Measurements from ENCODE around the gene ABLIM1. TPM values are rescaled to one million over a fixed set of nuclear protein-coding genes. Genes with fewer than 3 reads are reported as not detected.

Gene ABLIM1
- total RNA-seq, 2 donors from 2014 or later: 141 to 184 TPM

DNA sequence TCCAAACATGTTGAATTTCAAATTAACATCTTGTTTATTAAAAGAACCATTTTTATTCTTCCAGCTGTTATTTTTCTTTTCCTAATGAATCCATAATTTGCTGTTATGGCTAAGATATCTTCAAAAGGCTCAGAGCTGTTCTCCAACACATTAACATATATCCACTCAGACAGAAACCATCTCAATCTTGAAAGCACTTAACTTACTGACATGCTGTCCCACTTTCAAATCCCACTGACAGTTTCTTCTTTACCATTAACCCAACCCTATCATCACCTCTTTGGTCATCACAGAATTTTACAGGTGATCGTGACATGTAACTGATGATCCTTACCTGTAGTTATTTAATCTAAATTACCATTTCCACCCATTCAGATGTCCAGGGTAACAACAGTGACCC, 178.2 kb downstream of the ABLIM1 start:
- no peaks in the 10 kb centered on the region for H3K27me3 Mint-ChIP-seq
- peaks cover 6% of the 10 kb centered on the region for H3K36me3 Mint-ChIP-seq (ENCODE audit: low read depth)
- ATAC-seq (no peak), DNase-seq (no peak)
- peak overlapping the region; percentile 88 for H3K27ac Mint-ChIP-seq
- no peak overlapping the region for H3K4me3 Mint-ChIP-seq
- peaks cover 33% of the 10 kb centered on the region for H3K4me1 Mint-ChIP-seq
- no peaks in the 10 kb centered on the region for H3K9me3 ChIP-seq (ENCODE audit: control insufficient read depth, low read length, poor library complexity, severe bottlenecking)

DNA sequence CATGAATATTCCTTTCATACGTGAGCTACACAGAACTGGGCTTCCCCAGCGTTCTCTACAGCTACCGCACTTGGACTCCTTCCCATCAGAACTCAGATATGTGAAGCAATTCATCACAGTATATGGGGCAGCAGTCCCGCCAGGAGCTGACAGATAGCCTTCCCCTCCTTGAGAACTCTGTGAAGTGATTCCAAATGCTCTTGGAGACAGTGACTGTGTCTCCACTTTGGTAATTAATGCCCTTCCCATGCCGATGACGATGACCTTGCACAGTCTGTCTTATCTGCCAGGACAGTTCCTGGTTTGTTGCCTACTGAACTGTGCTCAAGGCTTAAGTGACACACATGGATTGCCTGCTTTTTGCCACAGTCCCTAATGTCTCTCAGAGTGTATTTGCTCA, 178.8 kb downstream of the ABLIM1 start:
- no peak for ATAC-seq
- H3K27me3 Mint-ChIP-seq: no peaks in the 10 kb centered on the region
- peak overlapping the region; percentile 88 for H3K27ac Mint-ChIP-seq
- H3K9me3 ChIP-seq (ENCODE audit: control insufficient read depth, low read length, poor library complexity, severe bottlenecking): no peaks in the 10 kb centered on the region
- H3K4me1 Mint-ChIP-seq: peaks cover 31% of the 10 kb centered on the region
- DNase-seq: no peak
- no peak overlapping the region for H3K4me3 Mint-ChIP-seq
- H3K36me3 Mint-ChIP-seq (ENCODE audit: low read depth): peaks cover 6% of the 10 kb centered on the region

DNA sequence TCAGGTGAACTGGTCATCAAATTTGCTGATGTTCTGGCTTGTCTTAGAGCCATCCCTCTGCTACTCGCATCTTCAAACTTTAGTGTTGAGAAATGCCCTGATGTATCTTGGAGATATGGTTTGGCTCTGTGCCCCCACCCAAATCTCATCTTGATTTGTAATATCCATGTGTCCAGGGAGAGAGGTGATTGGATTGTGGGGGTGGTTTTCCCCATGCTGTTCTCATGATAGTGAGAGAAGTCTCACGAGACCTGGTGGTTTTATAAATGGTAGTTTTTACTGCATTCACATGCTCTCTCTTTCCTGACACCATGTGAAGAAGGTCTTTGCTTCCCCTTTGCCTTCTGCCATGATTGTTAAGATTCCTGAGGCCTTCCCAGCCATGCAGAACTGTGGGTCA, 179.8 kb downstream of the ABLIM1 start:
- DNase-seq (no peak), ATAC-seq (no peak)
- Mint-ChIP-seq H3K36me3 (ENCODE audit: low read depth) (peaks cover 6% of the 10 kb centered on the region), H3K27ac (no peak overlapping the region), H3K4me3 (no peak overlapping the region), H3K27me3 (no peaks in the 10 kb centered on the region), H3K4me1 (peaks cover 30% of the 10 kb centered on the region)
- no peaks in the 10 kb centered on the region for H3K9me3 ChIP-seq (ENCODE audit: control insufficient read depth, low read length, poor library complexity, severe bottlenecking)

DNA sequence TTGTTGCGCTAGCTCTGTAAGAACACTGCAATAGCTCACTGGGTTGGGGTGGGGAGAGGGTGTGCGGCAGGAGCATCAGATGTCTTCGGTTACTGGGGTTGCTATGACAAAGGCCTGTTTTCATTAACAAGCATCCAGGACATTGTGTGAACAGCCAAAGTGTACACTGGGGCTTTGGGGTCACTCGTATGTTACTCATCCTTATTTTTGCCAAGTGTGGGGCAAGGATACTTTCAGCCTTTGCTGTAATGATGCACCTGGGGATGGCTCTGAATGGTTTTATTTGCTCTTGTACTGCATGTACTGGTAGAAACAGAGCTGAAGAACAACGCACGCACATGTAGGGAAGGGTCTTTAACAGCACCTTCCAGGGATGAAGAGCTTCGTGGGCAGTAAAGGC, 180.8 kb downstream of the ABLIM1 start:
- H3K4me3 Mint-ChIP-seq: no peak overlapping the region
- H3K27ac Mint-ChIP-seq: peak overlapping the region; percentile 39
- peaks cover 6% of the 10 kb centered on the region for H3K36me3 Mint-ChIP-seq (ENCODE audit: low read depth)
- H3K4me1 Mint-ChIP-seq: peaks cover 30% of the 10 kb centered on the region
- ATAC-seq (no peak), DNase-seq (no peak)
- H3K27me3 Mint-ChIP-seq: no peaks in the 10 kb centered on the region
- no peaks in the 10 kb centered on the region for H3K9me3 ChIP-seq (ENCODE audit: control insufficient read depth, low read length, poor library complexity, severe bottlenecking)

DNA sequence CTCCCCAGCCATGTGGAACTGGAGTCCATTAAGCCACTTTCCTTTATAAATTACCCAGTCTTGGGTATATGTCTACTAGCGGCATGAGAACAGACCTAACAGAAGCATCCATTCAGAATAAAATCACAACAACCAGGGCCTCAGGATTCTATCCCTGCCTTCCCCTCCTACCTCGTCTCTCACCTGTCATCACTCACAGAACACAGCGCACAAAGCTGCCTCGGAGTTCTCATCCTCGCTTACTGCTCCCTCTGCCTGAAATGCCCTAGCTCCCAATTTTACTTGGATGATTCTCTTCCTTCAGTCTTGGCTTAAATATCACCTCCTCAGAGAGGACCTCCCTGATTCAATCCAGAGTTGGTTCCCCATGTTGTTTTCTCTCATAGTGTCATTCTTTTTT, 183.1 kb downstream of the ABLIM1 start:
- no peaks in the 10 kb centered on the region for H3K9me3 ChIP-seq (ENCODE audit: control insufficient read depth, low read length, poor library complexity, severe bottlenecking)
- H3K27me3 Mint-ChIP-seq: no peaks in the 10 kb centered on the region
- H3K4me1 Mint-ChIP-seq: peaks cover 23% of the 10 kb centered on the region
- peak overlapping the region; percentile 91 for H3K27ac Mint-ChIP-seq
- ATAC-seq (no peak), DNase-seq (no peak)
- H3K4me3 Mint-ChIP-seq: peak overlapping the region; percentile 36
- H3K36me3 Mint-ChIP-seq (ENCODE audit: low read depth): peaks cover 8% of the 10 kb centered on the region

DNA sequence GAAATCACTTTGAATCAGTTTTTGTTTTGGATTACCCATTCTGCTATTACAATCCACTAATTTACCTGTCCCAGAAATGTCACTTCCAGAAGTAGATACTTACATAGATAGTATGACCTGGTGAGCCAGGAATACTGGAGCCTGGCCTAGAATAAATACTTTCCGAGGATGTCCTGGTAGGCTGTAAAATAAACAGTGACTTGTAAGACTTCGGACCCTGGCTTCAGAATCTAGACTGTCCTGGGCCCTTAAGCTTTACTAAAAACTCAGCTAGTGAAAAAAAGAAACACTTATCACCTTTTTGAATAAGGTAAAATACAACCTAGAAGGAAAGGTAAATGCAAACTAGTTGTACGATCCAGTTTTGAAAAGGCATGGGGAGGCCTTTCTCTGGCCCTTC, 184.3 kb downstream of the ABLIM1 start:
- Mint-ChIP-seq H3K4me3 (no peak overlapping the region), H3K27me3 (no peaks in the 10 kb centered on the region), H3K4me1 (peaks cover 19% of the 10 kb centered on the region), H3K36me3 (ENCODE audit: low read depth) (peaks cover 12% of the 10 kb centered on the region), H3K27ac (peak overlapping the region; percentile 91)
- no peak for ATAC-seq
- H3K9me3 ChIP-seq (ENCODE audit: control insufficient read depth, low read length, poor library complexity, severe bottlenecking): no peaks in the 10 kb centered on the region
- DNase-seq: no peak

DNA sequence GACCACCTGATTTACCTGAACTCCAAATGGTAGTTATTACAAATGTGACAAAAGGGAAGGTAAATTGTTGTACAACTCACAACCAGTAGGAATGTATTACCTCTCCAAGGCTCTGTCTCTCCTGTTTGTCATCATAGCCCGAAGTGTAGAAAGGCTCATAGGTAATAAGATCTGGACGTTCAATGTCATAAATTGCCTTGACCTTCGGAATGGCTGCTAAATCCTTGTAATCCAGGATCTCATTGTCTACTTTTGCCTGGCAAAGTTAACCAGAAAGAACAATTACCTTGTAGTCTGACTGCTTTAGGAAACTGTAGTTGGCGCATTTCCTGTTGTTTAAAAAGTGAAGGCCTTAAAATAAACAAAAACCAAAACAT, 185.2 kb downstream of the ABLIM1 start:
- Mint-ChIP-seq H3K36me3 (ENCODE audit: low read depth) (peaks cover 12% of the 10 kb centered on the region), H3K4me1 (peaks cover 17% of the 10 kb centered on the region), H3K27me3 (no peaks in the 10 kb centered on the region), H3K4me3 (no peak overlapping the region), H3K27ac (peak overlapping the region; percentile 45)
- DNase-seq (no peak), ATAC-seq (no peak)
- no peaks in the 10 kb centered on the region for H3K9me3 ChIP-seq (ENCODE audit: control insufficient read depth, low read length, poor library complexity, severe bottlenecking)

DNA sequence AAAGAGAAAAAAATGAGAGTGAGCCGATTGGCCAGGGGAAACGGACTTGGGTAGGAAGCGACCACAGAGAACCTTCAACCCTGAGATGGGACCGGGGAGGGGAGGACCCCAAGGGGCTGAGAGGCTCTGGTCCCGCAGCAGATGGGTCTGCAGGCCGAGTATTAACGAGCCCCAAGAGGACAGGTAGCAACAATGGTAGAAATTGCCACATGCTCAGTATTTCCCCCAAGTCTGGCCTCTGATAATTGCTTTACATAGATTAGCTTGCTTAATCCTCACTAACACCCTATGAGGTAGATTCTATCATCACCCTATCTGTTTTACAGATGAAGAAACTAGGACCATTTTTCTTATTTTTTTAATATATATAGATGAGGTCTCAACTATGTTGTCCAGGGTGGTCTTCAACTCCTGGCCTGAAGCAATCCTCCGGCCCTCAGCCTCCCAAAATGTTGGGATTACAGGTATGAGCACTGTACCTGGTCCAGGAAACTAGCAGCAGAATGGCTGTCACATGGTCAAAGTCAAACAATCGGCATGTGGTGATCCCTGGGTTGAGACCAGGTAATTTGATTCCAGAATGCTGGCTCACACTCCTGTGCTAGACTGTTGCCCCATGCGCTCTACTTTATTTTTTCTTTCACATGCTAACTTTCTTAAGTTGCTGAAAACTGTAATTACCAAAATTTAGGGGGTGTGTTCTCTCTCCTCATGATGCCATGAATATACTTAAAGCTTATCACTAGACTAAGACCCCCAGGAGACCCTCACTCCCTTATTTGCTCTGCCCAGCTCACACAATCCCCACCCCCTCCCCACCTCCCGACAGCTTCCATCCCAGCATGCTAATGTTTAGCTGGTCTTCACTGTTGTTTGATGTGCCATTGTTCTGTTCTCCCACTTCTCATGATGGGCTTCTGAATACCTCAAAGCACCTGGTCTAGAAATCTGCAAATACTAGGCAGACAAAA, 185.9 kb downstream of the ABLIM1 start:
- no peak for DNase-seq
- Mint-ChIP-seq H3K27ac (peak overlapping the region; percentile 82), H3K4me1 (peaks cover 14% of the 10 kb centered on the region), H3K4me3 (no peak overlapping the region), H3K27me3 (no peaks in the 10 kb centered on the region), H3K36me3 (ENCODE audit: low read depth) (peaks cover 12% of the 10 kb centered on the region)
- H3K9me3 ChIP-seq (ENCODE audit: control insufficient read depth, low read length, poor library complexity, severe bottlenecking): no peaks in the 10 kb centered on the region
- ATAC-seq: no peak

DNA sequence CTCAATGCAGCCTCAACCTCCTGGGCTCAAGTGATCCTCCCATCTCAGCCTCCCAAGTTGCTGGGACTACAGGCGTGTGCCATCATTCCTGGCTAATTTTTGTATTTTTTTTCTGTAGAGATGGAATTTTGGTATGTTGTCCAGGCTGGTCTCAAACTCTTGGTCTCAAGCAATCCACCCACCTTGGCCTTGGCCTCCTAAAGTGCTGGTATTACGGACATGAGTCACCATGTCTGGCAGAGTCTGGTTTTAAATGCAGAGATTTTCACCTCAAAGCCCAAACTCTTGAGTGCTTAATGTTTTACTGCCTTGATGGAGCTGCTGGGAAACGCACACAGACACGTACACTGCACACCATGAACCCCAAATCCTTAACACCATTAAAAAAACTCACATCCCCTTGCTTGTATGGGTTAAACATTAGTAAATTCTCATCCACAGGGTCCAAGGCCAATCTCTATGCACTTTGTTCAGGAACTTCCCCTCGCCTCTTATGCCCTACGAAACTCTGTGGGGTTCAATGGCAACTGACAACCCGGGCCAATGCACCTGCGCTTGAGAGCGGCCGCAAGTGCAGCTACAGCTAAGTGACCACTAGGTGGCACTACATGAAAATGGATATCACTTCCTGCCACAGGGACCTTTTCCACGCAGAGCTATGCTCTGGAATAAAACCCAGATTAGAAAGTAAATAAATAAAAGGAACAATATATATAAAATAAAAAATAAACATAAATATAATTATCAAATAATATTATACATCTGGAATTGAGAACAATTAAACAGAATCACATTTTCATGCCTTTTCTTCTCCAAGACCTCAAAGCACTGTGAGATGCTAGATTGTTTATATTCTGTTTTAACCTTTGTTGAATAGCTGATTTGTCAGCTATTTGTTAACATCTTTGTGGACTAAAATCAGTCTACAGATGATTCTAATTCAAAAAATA, 186.8 kb downstream of the ABLIM1 start:
- H3K27me3 Mint-ChIP-seq: no peaks in the 10 kb centered on the region
- peak; percentile 91 for ATAC-seq
- peak overlapping the region; percentile 19 for H3K4me3 Mint-ChIP-seq
- peak overlapping the region; percentile 82 for H3K27ac Mint-ChIP-seq
- H3K36me3 Mint-ChIP-seq (ENCODE audit: low read depth): peaks cover 12% of the 10 kb centered on the region
- no peaks in the 10 kb centered on the region for H3K9me3 ChIP-seq (ENCODE audit: control insufficient read depth, low read length, poor library complexity, severe bottlenecking)
- peaks cover 14% of the 10 kb centered on the region for H3K4me1 Mint-ChIP-seq
- DNase-seq: peak; percentile 41 to 45 (median 41)

DNA sequence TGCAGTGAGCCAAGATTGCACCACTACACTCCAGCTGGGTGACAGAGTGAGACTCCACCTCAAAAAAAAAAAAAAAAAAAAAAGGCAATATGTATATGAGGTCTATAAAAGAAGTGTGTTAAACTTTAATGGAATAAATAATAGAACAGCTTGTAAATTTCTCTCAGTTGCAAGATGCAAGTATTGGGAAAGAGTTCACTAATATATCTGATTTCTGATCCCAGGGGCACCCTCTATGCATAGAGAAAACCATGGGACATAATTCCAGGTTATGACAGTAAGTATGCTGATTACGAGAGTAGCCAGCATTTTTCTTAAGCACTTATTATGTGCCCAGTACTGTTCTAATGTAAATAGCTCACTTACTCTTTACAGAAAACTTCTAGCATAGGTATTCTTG, 187.7 kb downstream of the ABLIM1 start:
- no peak overlapping the region for H3K4me3 Mint-ChIP-seq
- DNase-seq (no peak), ATAC-seq (no peak)
- peak overlapping the region; percentile 82 for H3K27ac Mint-ChIP-seq
- H3K9me3 ChIP-seq (ENCODE audit: control insufficient read depth, low read length, poor library complexity, severe bottlenecking): no peaks in the 10 kb centered on the region
- peaks cover 15% of the 10 kb centered on the region for H3K36me3 Mint-ChIP-seq (ENCODE audit: low read depth)
- H3K4me1 Mint-ChIP-seq: peaks cover 12% of the 10 kb centered on the region
- no peaks in the 10 kb centered on the region for H3K27me3 Mint-ChIP-seq

DNA sequence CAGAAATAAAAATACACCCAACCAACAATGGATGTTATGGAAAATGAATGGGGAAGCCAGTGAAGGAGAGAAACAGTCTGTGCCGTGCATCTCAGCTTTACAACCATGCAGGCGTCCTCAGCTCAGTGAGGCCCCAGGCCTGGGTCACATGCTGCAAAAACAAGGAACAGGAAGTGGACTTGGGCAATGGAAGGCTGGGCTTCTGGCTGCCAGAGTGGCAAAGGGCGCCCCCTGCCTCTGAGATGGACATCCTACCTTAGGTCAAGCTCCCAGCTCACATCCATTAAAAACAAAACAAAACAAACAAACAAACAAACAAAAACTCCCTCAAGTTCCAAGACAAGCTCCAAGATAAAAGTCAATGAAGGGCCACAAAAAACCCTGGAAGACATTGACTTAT, 199.1 kb downstream of the ABLIM1 start:
- Mint-ChIP-seq H3K27me3 (no peaks in the 10 kb centered on the region), H3K36me3 (ENCODE audit: low read depth) (peaks cover 7% of the 10 kb centered on the region), H3K27ac (no peak overlapping the region), H3K4me1 (peaks cover 3% of the 10 kb centered on the region), H3K4me3 (no peak overlapping the region)
- DNase-seq (no peak), ATAC-seq (no peak)
- H3K9me3 ChIP-seq (ENCODE audit: control insufficient read depth, low read length, poor library complexity, severe bottlenecking): no peaks in the 10 kb centered on the region

DNA sequence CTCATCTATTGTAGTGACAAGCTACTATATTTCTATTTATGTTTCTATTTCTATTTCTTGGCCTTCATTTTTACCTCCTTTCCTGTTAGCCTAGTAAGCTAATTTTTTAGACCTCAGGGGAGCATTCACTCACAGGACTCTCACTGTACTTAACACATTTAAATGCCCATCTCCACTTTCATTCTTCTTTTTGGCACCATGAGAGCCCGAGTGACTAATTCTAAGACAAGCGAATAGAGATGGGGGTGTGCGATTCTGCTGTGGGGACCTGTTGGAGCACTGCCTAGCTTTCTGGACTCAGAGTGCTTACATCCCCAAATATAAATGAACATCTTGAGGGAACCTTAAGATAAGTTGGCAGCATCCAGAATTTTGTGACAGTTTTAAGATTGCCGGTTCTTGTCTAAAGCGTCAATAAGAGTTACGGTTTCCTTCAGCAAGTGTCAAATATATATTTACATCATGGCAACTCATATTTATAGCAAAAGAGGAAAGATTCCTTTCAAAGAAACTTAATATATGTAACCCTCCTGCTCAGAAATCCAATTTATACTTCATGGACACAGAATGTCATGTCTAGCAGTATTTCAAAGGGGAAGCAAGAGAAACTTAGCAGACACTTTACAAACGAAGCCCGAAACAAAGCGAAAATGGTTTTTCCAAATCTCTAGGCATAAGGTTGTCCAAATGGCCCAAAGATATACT, 199.7 kb downstream of the ABLIM1 start:
- Mint-ChIP-seq H3K4me3 (no peak overlapping the region), H3K36me3 (ENCODE audit: low read depth) (peaks cover 9% of the 10 kb centered on the region), H3K4me1 (peaks cover 5% of the 10 kb centered on the region), H3K27me3 (no peaks in the 10 kb centered on the region), H3K27ac (no peak overlapping the region)
- DNase-seq (no peak), ATAC-seq (no peak)
- H3K9me3 ChIP-seq (ENCODE audit: control insufficient read depth, low read length, poor library complexity, severe bottlenecking): no peaks in the 10 kb centered on the region

DNA sequence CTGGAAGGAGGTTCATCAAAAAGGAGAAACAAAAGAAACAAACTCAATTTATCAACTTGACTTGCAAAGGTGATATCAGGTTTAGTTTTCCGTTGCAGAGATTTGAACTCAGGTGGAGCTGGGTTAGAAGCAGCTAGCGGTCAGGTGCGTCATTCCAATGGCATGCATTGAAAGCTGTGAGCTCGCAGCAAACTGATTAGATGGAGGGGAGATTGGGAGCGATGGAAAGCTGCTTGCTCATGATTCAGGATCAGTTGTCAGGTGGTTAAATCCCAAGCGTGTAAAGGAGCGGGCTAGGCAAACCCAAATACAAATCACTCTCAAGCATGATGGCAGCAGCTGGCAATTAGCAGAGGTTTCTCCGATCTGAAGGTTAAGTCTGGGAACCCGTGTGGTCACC, 204.5 kb downstream of the ABLIM1 start:
- no peak for DNase-seq
- H3K4me3 Mint-ChIP-seq: no peak overlapping the region
- no peaks in the 10 kb centered on the region for H3K9me3 ChIP-seq (ENCODE audit: control insufficient read depth, low read length, poor library complexity, severe bottlenecking)
- peaks cover 8% of the 10 kb centered on the region for H3K36me3 Mint-ChIP-seq (ENCODE audit: low read depth)
- H3K4me1 Mint-ChIP-seq: peaks cover 8% of the 10 kb centered on the region
- H3K27ac Mint-ChIP-seq: no peak overlapping the region
- ATAC-seq: no peak
- no peaks in the 10 kb centered on the region for H3K27me3 Mint-ChIP-seq
